Measurements from ENCODE around the gene TXNDC16.

- TF ChIP-seq CTCF (IDR thresholded peaks at IDR 0.05) (no peak), POLR2A (IDR thresholded peaks at IDR 0.05) (no peak)
Observed at GRCh38 chr14:52538623-52539022, 13.7 kb downstream of the TXNDC16 start.
